DMS 273 treated with DMSO at 0.1 percent for 48 hours (cell line): ENCODE data around the gene PMP22.
"Not testable (repeated sequence)": the region's sequence is repeated elsewhere in the genome, so short reads cannot be mapped to it uniquely, and the experiment has no call there.

ENCODE experiments used
- DNase-seq: peaks from one replicate; lab custom pipeline; 2025; lab: John Stamatoyannopoulos, UW

Gene PMP22

GRCh38 chr17:15255713-15256454 is 9.2 kb downstream of the PMP22 start:
- DNase-seq, result no peak

- DNase-seq, result no peak
These were observed 14.8 kb downstream of the PMP22 start for GRCh38 chr17:15250135-15250860.

- DNase-seq, result no peak
These were observed 15.6 kb downstream of the PMP22 start for GRCh38 chr17:15249487-15249886.

- no peak for DNase-seq
These were observed 17.1 kb downstream of the PMP22 start for GRCh38 chr17:15247891-15248529.

- DNase-seq, result no peak
These were observed 20.1 kb downstream of the PMP22 start for GRCh38 chr17:15245054-15245453.

GRCh38 chr17:15240644-15241043 is 24.5 kb downstream of the PMP22 start:
- no peak for DNase-seq

GRCh38 chr17:15239491-15239890 is 25.6 kb downstream of the PMP22 start:
- DNase-seq, result no peak

GRCh38 chr17:15238676-15239422 is 26.3 kb downstream of the PMP22 start:
- DNase-seq, result no peak

GRCh38 chr17:15238057-15238456 is 27.1 kb downstream of the PMP22 start:
- DNase-seq, result no peak

- no peak for DNase-seq
These were observed 28.1 kb downstream of the PMP22 start for GRCh38 chr17:15237106-15237425.

- DNase-seq, result no peak
These were observed 28.6 kb downstream of the PMP22 start for GRCh38 chr17:15236281-15237105.

- no peak for DNase-seq
These were observed 31.2 kb downstream of the PMP22 start for GRCh38 chr17:15233971-15234370.

- DNase-seq, result no peak
These were observed 31.9 kb downstream of the PMP22 start for GRCh38 chr17:15233022-15233805.

- DNase-seq, result no peak
These were observed 32.6 kb downstream of the PMP22 start for GRCh38 chr17:15232517-15232915.

GRCh38 chr17:15231851-15232516 is 33.1 kb downstream of the PMP22 start:
- DNase-seq, result no peak

GRCh38 chr17:15230866-15231265 is 34.3 kb downstream of the PMP22 start:
- no peak for DNase-seq

- not testable (repeated sequence) for DNase-seq
These were observed 43.3 kb downstream of the PMP22 start for GRCh38 chr17:15221827-15222226.

- DNase-seq, result no peak
These were observed 44.3 kb downstream of the PMP22 start for GRCh38 chr17:15220785-15221184.

GRCh38 chr17:15216481-15216880 is 48.6 kb downstream of the PMP22 start:
- DNase-seq, result no peak

- no peak for DNase-seq
These were observed 51.6 kb downstream of the PMP22 start for GRCh38 chr17:15213381-15214087.
